ENCODE results near the gene C1orf167. TPM values are rescaled to one million over a fixed set of nuclear protein-coding genes. Genes with fewer than 3 reads are reported as not detected.

C1orf167 gene
- total RNA-seq, 2 experiments from 2014 or later = not detected

- H3K9me3 Mint-ChIP-seq = no peaks in the 10 kb centered on the region
- intact Hi-C loops (cut with micrococcal nuclease) = no loop called here
Measured at GRCh38 chr1:11783556-11783955, 21.6 kb downstream of the C1orf167 start.

GRCh38 chr1:11784256-11784992 is 22.4 kb downstream of the C1orf167 start:
- no peaks in the 10 kb centered on the region for H3K27me3 Mint-ChIP-seq (ENCODE audit: low read depth)
- no peak for DNase-seq
- H3K36me3 Mint-ChIP-seq (ENCODE audit: low read depth) = no peaks in the 10 kb centered on the region
- CTCF ChIA-PET = interaction anchor here (1.0 to 1.7 kb wide), 2 partner anchors 10 to 11 kb away, joined by 3 to 5 read pairs; no protein-coding TSS in a partner anchor
- intact Hi-C loops (cut with micrococcal nuclease) = no loop called here
- no peak overlapping the region for H3K27ac Mint-ChIP-seq
- H3K4me3 Mint-ChIP-seq = no peak overlapping the region
- H3K4me1 Mint-ChIP-seq (ENCODE audit: low read depth) = peaks cover 4% of the 10 kb centered on the region
- H3K9me3 Mint-ChIP-seq = no peaks in the 10 kb centered on the region

More at GRCh38 chr1:11783556-11783955, 21.6 kb downstream of the C1orf167 start:
- H3K36me3 Mint-ChIP-seq (ENCODE audit: low read depth) = no peaks in the 10 kb centered on the region
- no peak for DNase-seq
- no peak overlapping the region for H3K27ac Mint-ChIP-seq
- CTCF ChIA-PET = no interaction called here
- H3K27me3 Mint-ChIP-seq (ENCODE audit: low read depth) = no peaks in the 10 kb centered on the region
- H3K4me1 Mint-ChIP-seq (ENCODE audit: low read depth) = peaks cover 4% of the 10 kb centered on the region
- no peak overlapping the region for H3K4me3 Mint-ChIP-seq

GRCh38 chr1:11784993-11785769 is 23.2 kb downstream of the C1orf167 start:
- peak; percentile 52 for DNase-seq
- Mint-ChIP-seq H3K27ac (no peak overlapping the region), H3K4me1 (ENCODE audit: low read depth) (peaks cover 4% of the 10 kb centered on the region), H3K4me3 (no peak overlapping the region), H3K9me3 (no peaks in the 10 kb centered on the region), H3K27me3 (ENCODE audit: low read depth) (no peaks in the 10 kb centered on the region), H3K36me3 (ENCODE audit: low read depth) (no peaks in the 10 kb centered on the region)
- intact Hi-C loops (cut with micrococcal nuclease) = no loop called here
- CTCF ChIA-PET = interaction anchor here (0.7 to 1.7 kb wide), 5 partner anchors 11 to 160 kb away, joined by 3 to 5 read pairs (median 4); no protein-coding TSS in a partner anchor

DNA sequence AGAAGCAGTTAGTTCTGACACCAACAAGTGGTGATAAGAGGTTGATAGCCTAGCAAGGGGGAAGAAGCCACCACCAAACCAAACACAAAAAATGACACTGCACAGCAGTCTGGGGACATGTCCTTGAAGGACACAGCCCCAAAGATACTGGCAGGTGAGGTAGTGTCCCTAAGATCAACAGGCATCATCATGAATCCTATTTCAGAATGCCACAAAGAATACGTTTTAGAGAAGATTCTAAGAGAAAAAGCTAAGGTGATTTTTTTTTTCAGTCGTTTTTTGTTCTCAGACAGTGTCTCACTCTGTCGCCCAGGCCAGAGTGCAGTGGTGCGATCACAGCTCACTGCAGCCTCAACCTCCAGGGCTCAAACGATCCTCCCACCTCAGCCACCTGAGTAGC is 24.2 kb downstream of the C1orf167 start:
- Mint-ChIP-seq H3K4me1 (ENCODE audit: low read depth) (peaks cover 4% of the 10 kb centered on the region), H3K36me3 (ENCODE audit: low read depth) (no peaks in the 10 kb centered on the region), H3K27me3 (ENCODE audit: low read depth) (no peaks in the 10 kb centered on the region), H3K4me3 (no peak overlapping the region), H3K27ac (no peak overlapping the region), H3K9me3 (no peaks in the 10 kb centered on the region)
- CTCF ChIA-PET = interaction anchor here (0.9 to 1.7 kb wide), 5 partner anchors 10 to 57 kb away, joined by 3 to 5 read pairs (median 4); no protein-coding TSS in a partner anchor
- intact Hi-C loops (cut with micrococcal nuclease) = no loop called here
- DNase-seq = no peak

DNA sequence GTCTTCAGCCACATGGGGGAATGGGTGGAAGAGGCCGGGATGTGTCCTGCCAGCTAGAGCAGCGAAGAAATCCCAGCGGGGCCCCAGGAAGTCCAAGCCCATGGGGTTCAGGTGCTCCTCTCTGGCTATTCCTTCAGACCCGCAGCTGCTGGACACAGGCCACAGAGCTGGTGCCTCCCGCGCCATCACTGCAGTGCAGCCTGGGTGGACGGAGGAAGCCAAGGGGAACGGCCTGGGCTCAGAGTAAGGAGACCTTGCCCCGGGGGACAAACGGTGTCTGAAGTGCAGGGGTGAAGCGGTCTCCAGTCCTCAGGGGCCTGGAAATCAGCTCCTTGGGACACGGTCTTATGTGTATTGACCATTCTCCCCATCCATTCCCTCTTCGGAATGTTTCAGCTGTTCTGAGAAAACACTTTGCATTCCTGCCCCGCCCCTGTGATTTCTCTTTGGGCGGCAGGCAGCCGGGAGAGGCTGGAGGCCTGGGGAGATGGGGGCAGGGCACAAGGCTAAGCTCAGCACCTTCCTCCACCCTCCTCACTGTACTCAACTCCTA is 25.3 kb downstream of the C1orf167 start:
- no peaks in the 10 kb centered on the region for H3K27me3 Mint-ChIP-seq (ENCODE audit: low read depth)
- H3K27ac Mint-ChIP-seq = no peak overlapping the region
- intact Hi-C loops (cut with micrococcal nuclease) = no loop called here
- no peaks in the 10 kb centered on the region for H3K9me3 Mint-ChIP-seq
- H3K4me3 Mint-ChIP-seq = no peak overlapping the region
- no peaks in the 10 kb centered on the region for H3K36me3 Mint-ChIP-seq (ENCODE audit: low read depth)
- CTCF ChIA-PET = interaction anchor here (1.1 to 1.7 kb wide), 2 partner anchors 14 to 51 kb away, joined by 4 read pairs; no protein-coding TSS in a partner anchor
- no peak for DNase-seq
- peaks cover 4% of the 10 kb centered on the region for H3K4me1 Mint-ChIP-seq (ENCODE audit: low read depth)

DNA sequence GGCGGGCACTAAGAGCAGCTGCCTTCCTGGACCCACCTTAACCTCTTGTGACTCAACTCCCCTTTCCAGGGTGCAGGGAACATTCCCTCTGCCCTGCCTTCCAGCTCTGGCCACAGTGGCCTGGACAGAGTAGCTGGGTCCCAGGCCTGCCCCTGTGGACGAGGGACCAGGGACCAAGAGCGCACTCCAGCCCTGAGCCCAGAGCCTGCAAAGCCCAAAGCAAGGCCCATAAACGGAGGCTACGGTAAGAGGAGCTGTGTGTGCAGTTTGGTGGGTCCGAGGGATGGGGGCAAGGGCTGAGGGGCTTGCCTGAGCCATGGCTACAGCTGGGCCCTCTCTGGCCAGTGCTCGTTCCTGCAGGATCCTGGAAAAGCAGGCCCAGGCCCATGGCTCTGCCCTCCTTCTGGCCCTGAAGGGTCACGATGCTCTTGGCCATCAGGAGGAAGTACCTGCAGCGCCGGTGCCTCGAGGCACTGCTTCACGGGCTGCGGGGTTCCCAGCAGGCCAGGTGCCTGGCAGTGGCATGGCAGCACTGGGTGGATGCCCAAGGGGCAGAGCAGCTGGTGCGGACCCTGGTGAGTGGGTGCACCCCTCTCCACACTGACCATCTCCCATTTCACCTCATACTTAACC is 25.9 kb downstream of the C1orf167 start:
- no peaks in the 10 kb centered on the region for H3K27me3 Mint-ChIP-seq (ENCODE audit: low read depth)
- CTCF ChIA-PET = no interaction called here
- H3K36me3 Mint-ChIP-seq (ENCODE audit: low read depth) = no peaks in the 10 kb centered on the region
- H3K27ac Mint-ChIP-seq = no peak overlapping the region
- intact Hi-C loops (cut with micrococcal nuclease) = no loop called here
- no peaks in the 10 kb centered on the region for H3K9me3 Mint-ChIP-seq
- peaks cover 4% of the 10 kb centered on the region for H3K4me1 Mint-ChIP-seq (ENCODE audit: low read depth)
- DNase-seq = no peak
- H3K4me3 Mint-ChIP-seq = no peak overlapping the region

DNA sequence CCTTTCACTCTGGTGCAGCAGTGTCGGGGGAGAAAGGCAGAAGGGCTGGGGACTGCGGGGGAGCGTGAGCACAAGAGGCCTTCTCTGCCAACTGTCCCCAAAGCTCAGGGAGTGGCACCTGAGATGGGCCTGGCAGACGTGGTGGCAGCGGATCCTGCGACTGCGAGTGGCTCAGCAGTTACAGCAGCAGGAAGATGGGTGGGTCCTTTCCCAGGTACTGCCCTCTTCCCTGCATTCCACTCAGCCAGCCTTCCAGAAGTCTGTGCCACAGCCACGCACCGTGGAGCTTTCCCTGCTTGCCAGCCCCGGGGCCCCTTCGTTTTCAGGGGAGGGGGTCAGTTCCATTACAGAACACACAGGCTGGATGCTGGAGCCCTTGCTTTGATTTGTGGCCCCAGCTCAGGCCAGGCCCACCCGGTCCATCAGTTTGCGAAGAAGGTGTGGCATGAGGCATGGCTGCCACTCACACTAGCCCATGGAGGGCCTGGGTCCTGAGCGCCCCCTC is 26.6 kb downstream of the C1orf167 start:
- DNase-seq = no peak
- H3K27me3 Mint-ChIP-seq (ENCODE audit: low read depth) = no peaks in the 10 kb centered on the region
- no peaks in the 10 kb centered on the region for H3K36me3 Mint-ChIP-seq (ENCODE audit: low read depth)
- H3K4me3 Mint-ChIP-seq = no peak overlapping the region
- intact Hi-C loops (cut with micrococcal nuclease) = no loop called here
- CTCF ChIA-PET = interaction anchor here (1.1 kb wide), 1 partner anchor 104 kb away, joined by 3 read pairs; no protein-coding TSS in a partner anchor
- no peaks in the 10 kb centered on the region for H3K9me3 Mint-ChIP-seq
- no peak overlapping the region for H3K27ac Mint-ChIP-seq
- H3K4me1 Mint-ChIP-seq (ENCODE audit: low read depth) = peaks cover 4% of the 10 kb centered on the region

DNA sequence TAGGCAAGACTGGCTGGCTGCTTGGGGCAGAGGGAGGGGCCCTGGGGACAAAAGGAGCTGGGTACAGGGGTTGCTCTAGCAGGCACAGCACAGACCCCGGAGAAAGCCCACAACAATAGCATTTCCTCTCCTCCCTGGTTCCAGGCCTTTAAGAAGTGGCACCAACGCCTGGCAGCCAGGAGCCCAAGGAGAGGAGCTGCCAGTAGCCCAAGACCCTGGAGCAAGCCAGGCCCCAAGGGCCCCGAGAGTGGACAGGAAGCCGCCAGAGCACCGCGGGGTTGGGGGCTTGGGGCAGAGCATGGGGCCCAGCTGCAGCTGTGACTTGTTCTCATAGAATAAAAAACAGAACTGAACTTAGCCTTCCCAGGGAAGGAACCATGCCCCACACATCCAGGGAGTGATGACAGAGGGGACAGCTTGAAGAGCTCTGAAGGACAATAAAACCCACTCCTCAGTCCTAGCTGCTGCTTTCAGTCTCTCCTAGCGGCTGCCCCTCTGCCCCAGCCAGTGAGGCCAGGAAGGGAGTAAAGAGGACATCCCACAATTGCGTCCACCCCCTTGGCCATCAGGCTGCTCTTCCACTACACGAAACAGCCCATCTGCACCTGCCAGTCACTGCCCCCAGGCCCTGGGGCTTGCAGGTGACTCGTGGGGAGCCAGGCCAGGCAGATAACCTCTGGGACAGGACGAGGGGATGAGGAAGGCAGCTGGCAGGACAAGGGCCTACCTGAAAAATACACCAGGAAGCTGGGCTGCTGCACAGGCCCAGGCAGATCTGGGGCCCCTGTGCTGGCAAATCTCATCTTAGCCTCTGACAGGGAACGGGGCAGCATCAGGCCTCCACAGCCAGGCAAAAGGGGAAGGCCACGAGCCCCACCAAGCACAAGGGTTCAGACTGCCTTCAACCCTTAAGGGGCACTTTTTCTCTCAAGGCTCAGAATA is 27.4 kb downstream of the C1orf167 start:
- DNase-seq = no peak
- no peaks in the 10 kb centered on the region for H3K9me3 Mint-ChIP-seq
- H3K27me3 Mint-ChIP-seq (ENCODE audit: low read depth) = no peaks in the 10 kb centered on the region
- H3K27ac Mint-ChIP-seq = no peak overlapping the region
- CTCF ChIA-PET = interaction anchor here (1.1 kb wide), 1 partner anchor 104 kb away, joined by 3 read pairs; no protein-coding TSS in a partner anchor
- H3K4me1 Mint-ChIP-seq (ENCODE audit: low read depth) = peaks cover 4% of the 10 kb centered on the region
- intact Hi-C loops (cut with micrococcal nuclease) = no loop called here
- H3K4me3 Mint-ChIP-seq = no peak overlapping the region
- H3K36me3 Mint-ChIP-seq (ENCODE audit: low read depth) = no peaks in the 10 kb centered on the region

DNA sequence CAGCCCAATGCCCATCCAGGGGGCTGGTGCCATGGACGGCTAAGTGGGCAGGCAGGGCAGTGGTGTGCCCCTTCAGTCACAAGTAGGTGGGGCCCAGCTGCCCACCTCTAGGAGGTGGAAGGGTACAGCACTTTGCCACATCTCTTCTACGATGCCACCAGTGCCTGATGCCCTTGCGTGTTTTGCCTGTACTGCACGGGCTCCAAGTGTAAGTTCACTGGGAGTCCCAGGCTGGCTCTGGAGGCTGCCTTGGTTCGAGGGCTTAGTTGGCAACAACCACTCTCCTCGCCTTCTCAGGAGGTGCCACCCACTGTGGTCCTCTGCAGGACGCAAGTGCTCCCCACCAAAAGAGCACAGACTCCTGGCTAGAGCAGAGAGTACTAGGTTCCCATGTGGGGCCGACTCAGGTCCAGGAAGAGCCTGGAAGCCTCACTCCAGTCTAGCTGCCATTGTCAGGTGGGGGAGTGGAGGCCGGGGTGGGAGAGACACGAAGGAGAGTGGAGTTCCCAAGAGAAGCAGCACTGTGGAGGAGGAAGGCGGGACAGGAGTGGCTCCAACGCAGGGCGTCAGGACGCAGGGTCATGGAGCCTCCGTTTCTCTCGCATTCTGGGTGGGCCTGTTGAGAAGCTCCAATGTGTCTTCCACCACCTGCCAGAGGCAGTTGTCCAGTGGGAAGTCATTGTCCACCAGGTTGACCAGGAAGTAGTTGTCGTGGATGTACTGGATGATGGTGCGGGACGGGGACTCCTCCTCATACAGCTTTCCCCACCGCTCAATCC is 28.3 kb downstream of the C1orf167 start:
- no peak for DNase-seq
- Mint-ChIP-seq H3K4me1 (ENCODE audit: low read depth) (peaks cover 2% of the 10 kb centered on the region), H3K36me3 (ENCODE audit: low read depth) (no peaks in the 10 kb centered on the region), H3K27me3 (ENCODE audit: low read depth) (no peaks in the 10 kb centered on the region), H3K9me3 (no peaks in the 10 kb centered on the region), H3K4me3 (no peak overlapping the region), H3K27ac (no peak overlapping the region)
- CTCF ChIA-PET = interaction anchor here (0.6 kb wide), 1 partner anchor 1776 kb away, joined by 3 read pairs; no protein-coding TSS in a partner anchor
- intact Hi-C loops (cut with micrococcal nuclease) = no loop called here

DNA sequence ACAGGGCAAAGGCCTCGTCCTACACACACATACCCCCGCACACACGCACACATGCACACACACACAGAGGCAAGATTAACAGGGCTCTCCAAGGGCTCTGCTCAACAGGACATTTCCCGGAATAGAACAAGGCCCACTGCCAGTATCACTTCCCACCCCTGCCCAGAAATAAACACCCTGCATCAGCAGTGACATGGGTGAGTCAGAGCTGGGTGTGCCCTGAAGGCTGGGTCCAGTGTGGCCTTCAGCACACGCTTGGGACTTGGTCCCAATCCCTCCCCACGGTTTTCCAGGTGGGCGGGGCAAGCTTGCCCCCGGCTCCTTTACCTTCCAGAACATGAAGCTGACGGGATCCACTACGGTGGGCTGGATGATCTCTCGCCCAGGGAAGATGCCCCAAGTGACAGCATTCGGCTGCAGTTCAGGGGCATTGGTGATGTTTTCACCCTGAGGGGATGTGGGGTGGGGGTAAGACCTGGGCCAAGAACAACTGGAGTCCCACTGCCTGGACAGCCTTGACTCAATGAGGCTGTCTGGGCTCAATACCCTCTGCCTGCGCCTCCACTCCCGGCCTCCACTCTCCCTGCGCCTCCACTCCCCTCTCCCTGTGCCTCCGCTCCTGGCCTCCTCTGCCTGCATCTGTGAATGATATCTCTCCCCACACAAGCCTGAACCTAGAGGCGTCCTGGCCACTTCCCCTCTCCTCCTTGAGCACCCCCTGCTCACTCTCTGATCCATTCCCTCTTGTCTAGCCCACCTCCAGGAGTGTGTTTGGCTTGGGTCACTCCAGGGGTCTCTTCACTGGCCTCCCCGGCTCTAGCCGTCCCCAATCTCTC is 29.1 kb downstream of the C1orf167 start:
- Mint-ChIP-seq H3K9me3 (no peaks in the 10 kb centered on the region), H3K27ac (no peak overlapping the region), H3K4me1 (ENCODE audit: low read depth) (no peaks in the 10 kb centered on the region), H3K27me3 (ENCODE audit: low read depth) (no peaks in the 10 kb centered on the region), H3K36me3 (ENCODE audit: low read depth) (peaks cover 6% of the 10 kb centered on the region), H3K4me3 (no peak overlapping the region)
- intact Hi-C loops (cut with micrococcal nuclease) = no loop called here
- CTCF ChIA-PET = interaction anchor here (0.6 kb wide), 1 partner anchor 1777 kb away, joined by 3 read pairs; no protein-coding TSS in a partner anchor
- DNase-seq = no peak

All from activated naive CD4-positive, alpha-beta T cell treated with anti-CD3 and anti-CD28 coated beads for 36 hours (primary cell).